Stimulated activated CD4-positive, alpha-beta T cell treated with anti-CD3 and anti-CD28 coated beads, Interleukin-4, amount 100 ng/mL, for 24 hours (primary cell): ENCODE results near the gene CD74.

Experiments used
- DNase-seq: peaks from one replicate; pipeline ENCODE4 v3.0.0-alpha.2; 2020

CD74 gene

DNA sequence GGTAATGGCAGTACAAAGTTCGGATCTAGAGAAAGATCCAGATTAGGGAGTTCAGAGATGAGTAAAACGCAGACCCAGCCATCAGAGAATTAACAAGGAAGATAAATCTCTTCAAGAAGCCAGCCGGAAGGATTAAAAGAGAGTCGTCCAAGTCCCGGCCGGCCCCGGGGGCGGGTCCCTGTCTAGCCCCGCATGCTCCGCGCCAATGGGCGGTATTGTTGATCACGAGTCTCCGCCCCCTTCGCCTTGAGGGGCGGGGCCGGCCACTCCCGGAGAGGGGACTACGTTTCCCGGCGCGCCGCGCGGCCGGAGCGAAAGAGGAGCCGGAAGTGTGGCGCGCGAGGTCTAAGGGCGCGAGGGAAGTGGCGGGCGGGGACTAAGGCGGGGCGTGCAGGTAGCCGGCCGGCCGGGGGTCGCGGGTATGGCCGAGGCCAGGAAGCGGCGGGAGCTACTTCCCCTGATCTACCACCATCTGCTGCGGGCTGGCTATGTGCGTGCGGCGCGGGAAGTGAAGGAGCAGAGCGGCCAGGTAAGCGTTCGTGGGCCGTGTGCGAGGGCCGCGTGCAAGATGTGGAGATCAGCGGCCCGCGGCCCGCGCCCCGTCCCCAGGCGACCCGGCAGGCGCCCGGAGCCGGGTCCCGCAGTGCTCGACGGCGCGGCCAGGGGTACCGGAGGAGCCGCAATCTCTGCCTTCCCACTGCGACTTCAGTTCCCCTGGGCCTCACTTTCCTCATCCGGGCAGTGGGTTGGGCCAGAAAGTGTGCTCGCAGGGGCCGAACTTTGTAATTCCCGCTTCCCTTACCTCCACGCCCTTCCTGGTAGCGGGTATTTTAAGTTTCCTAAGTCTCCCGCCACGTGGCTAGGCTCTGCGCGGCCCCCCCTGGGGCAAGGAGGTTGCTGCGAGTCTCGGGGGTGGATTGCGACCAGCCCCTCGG lies 55.1 kb downstream of the CD74 start, which contains the start of gene TCOF1:
TSS of gene TCOF1 (plus strand) at position 372 of the 935 bp plus-strand sequence. CDS start at position 422, 50 bp downstream.
- peak; percentile 97 for DNase-seq

DNA sequence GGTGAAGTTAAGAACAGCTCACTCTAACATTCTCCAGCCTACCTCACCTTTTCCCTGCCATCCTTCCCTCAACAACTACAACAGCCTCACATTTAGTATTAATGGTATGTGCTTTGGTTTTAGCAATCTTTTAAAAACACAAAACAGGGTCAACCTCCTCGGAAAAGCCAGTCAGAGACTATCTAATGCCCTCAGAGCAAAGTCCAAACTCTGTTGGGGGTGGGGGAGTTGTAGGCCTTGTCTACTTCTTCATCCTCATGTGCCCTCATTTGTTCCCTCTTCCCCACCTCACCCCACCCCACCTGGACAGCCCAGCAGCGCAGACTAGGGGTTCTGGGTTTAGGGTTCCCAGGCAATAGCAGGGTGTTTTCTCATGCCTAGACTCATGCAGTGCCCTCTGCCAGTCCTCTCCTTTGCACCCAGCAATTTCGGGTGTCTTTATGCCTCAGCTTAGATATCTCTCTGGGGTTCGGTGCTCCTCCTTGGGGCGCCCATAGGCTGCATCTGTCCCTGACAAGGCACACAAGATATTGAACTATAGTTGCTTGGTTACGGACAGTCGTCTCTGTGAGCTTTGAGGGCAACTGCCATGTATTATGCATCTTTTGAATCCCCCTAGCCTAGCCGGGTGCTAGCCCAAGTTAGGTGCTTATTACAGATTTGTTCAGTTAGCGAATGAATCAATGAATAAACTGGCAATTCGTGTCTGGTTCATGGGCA lies 56.0 kb downstream of the CD74 start:
- DNase-seq: no peak

DNA sequence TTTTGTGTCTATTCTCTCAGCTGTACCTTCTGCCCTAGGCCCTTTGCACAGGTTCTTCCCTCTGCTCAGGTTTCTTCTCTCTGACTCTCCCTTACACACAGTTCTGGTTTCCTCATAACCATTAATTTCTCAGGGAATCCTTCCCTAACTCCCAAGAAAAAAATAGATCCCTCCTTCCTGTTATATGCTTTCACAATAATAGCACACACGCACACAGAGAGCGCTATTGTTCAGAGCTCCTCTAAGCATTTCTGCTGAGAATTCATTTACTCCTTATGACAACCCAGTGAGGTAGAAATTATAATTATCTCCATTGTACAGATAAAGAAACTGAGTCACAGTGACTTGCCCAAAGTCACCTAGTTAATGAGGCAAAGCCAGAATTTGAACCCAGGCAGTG lies 56.9 kb downstream of the CD74 start:
- DNase-seq: no peak

DNA sequence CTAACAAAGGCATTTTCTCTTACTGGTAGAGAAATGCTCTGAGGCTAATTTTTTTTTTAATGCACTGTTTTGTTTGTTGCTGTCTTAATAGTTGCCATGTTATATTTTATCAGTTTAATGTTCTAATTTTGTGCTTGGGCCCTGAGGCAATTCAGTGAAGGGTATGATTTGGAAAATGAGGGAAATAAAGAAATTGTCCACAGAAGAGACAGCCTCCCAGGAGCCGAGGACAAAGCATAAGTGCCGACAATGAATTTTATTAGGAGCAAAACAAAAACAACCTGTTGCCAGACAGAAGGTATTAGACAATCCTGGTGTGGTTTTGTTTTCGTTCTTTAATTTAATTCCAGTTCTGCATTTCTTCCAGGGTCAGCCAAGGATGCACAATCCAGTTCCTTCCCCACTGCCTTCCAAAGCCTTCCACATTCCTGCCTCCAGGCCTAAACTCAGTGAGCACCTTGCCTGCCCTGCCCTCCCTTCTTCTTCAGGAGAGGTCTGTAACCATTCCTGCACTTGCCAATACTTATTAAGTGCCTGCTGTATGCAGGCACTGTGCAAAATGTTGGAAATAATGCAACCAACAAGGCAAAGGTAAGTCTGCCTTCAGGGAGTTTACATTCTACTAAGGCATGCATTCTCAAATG lies 59.6 kb downstream of the CD74 start:
- DNase-seq: no peak

DNA sequence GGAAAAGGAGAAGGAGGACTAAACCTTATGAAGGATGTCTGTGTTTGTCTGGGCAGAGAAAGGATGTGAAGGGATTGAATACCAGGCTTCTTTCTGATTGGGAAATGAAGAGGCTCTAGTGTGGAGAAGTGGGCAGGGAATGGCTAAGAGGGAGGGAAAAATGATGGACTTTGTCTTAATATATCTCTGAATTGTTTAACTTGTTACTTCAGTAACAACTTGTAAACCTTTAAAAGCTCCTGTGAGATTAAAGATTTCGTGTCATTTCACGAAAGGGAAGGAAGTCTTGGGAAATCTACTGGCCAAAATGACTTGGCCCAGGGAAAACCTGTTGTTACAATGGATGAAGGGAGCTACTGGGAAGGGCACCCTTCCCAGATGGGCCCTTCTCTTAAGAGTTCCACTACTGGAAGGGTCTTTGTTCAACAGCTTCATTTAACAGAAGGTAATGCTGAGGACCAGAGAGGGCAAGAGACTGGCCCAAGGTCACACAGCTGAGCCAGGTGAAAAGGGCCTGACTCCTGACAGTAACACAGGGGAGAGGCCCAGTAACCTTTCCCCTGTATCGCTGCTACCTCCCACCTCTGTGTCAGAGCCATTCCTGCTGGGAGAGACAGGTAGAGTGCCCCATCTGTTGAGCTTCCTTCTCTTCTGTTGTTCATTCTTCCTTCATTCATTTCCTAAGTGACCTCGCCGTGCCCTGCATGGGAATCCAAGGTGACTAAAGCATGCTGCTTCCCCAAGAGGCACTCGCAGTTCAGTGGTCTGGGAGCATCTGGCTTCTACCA lies 60.3 kb downstream of the CD74 start:
- no peak for DNase-seq
